HEK293 (cell line): Measurements from ENCODE around the gene TMEM145.
A peak's percentile ranks its signal among the peaks of the same experiment; 100 is the strongest.

Source experiments
- ATF2 ChIP-seq: fragments of 450-650 bp; formaldehyde crosslinking; IDR thresholded peaks from 2 replicates; pipeline ENCODE4 v1.5.1; 2016; ENCODE audit warnings: missing biosample characterization, missing genetic modification characterization, low read depth
- HIC1 ChIP-seq: fragments of 450-650 bp; formaldehyde crosslinking; IDR thresholded peaks from 2 replicates; pipeline ENCODE4 v1.5.1; 2016; ENCODE audit warnings: missing biosample characterization, missing genetic modification characterization
- KLF9 ChIP-seq: fragments of 450-650 bp; formaldehyde crosslinking; IDR thresholded peaks from 2 replicates; pipeline ENCODE4 v1.5.1; 2016; ENCODE audit warnings: missing biosample characterization, missing genetic modification characterization, low read depth
- PATZ1 ChIP-seq: fragments of 450-650 bp; formaldehyde crosslinking; IDR thresholded peaks from 2 replicates; pipeline ENCODE4 v1.5.1; 2016; ENCODE audit warnings: missing biosample characterization, missing genetic modification characterization
- ZBTB10 ChIP-seq: fragments of 450-650 bp; formaldehyde crosslinking; IDR thresholded peaks from 2 replicates; pipeline ENCODE4 v1.5.1; 2016; ENCODE audit warnings: missing biosample characterization, missing genetic modification characterization
- ZBTB20 ChIP-seq: fragments of 450-650 bp; formaldehyde crosslinking; IDR thresholded peaks from 2 replicates; pipeline ENCODE4 v1.5.1; 2016; ENCODE audit warnings: missing biosample characterization, missing genetic modification characterization
- ZBTB48 ChIP-seq: fragments of 450-650 bp; formaldehyde crosslinking; IDR thresholded peaks from 2 replicates; pipeline ENCODE4 v1.5.1; 2016; ENCODE audit warnings: missing biosample characterization, missing genetic modification characterization
- ZFHX2 ChIP-seq: fragments of 450-650 bp; formaldehyde crosslinking; conservative IDR thresholded peaks from 2 replicates; pipeline ENCODE4 v1.5.1; 2016; ENCODE audit warnings: missing biosample characterization, missing genetic modification characterization
- ZNF10 ChIP-seq: fragments of 450-650 bp; formaldehyde crosslinking; IDR thresholded peaks from 2 replicates; pipeline ENCODE4 v1.5.1; 2017; ENCODE audit warnings: missing biosample characterization, missing genetic modification characterization
- ZNF114 ChIP-seq: fragments of 450-650 bp; formaldehyde crosslinking; IDR thresholded peaks from 2 replicates; pipeline ENCODE4 v1.5.0; 2017; ENCODE audit warnings: missing biosample characterization, missing genetic modification characterization
- ZNF138 ChIP-seq: fragments of 450-650 bp; formaldehyde crosslinking; IDR thresholded peaks from 2 replicates; pipeline ENCODE4 v1.5.1; 2016; ENCODE audit warnings: missing biosample characterization, missing genetic modification characterization, borderline replicate concordance
- ZNF155 ChIP-seq: fragments of 450-650 bp; formaldehyde crosslinking; IDR thresholded peaks from 2 replicates; pipeline ENCODE4 v1.5.1; 2016; ENCODE audit warnings: missing biosample characterization, missing genetic modification characterization
- ZNF16 ChIP-seq: fragments of 450-650 bp; formaldehyde crosslinking; IDR thresholded peaks from 2 replicates; pipeline ENCODE4 v1.5.1; 2016; ENCODE audit warnings: low read depth, missing biosample characterization, missing genetic modification characterization
- ZNF169 ChIP-seq: fragments of 450-650 bp; formaldehyde crosslinking; IDR thresholded peaks from 2 replicates; pipeline ENCODE4 v1.5.1; 2016; ENCODE audit warnings: missing biosample characterization, missing genetic modification characterization
- ZNF18 ChIP-seq: fragments of 450-650 bp; formaldehyde crosslinking; IDR thresholded peaks from 2 replicates; pipeline ENCODE4 v1.5.1; 2016; ENCODE audit warnings: missing biosample characterization, missing genetic modification characterization
- ZNF239 ChIP-seq: fragments of 450-650 bp; formaldehyde crosslinking; IDR thresholded peaks from 2 replicates; pipeline ENCODE4 v1.5.1; 2016; ENCODE audit warnings: missing biosample characterization, missing genetic modification characterization
- ZNF391 ChIP-seq: fragments of 450-650 bp; formaldehyde crosslinking; IDR thresholded peaks from 2 replicates; pipeline ENCODE4 v1.5.1; 2016; ENCODE audit warnings: low read depth, missing biosample characterization, missing genetic modification characterization, borderline replicate concordance
- ZNF404 ChIP-seq: fragments of 450-650 bp; formaldehyde crosslinking; IDR thresholded peaks from 2 replicates; pipeline ENCODE4 v1.5.1; 2017; ENCODE audit warnings: missing biosample characterization, missing genetic modification characterization
- ZNF513 ChIP-seq: fragments of 450-650 bp; IDR thresholded peaks from 2 replicates; pipeline ENCODE4 v1.5.1; 2018; ENCODE audit warnings: missing biosample characterization, missing genetic modification characterization
- ZNF521 ChIP-seq: fragments of 450-650 bp; formaldehyde crosslinking; IDR thresholded peaks from 2 replicates; pipeline ENCODE4 v1.5.1; 2017; ENCODE audit warnings: missing biosample characterization, mild to moderate bottlenecking, missing genetic modification characterization
- ZNF555 ChIP-seq: fragments of 450-650 bp; formaldehyde crosslinking; conservative IDR thresholded peaks from 2 replicates; pipeline ENCODE4 v1.5.1; 2017; ENCODE audit warnings: missing biosample characterization, mild to moderate bottlenecking, missing genetic modification characterization, inconsistent platforms
- ZNF610 ChIP-seq: fragments of 450-650 bp; formaldehyde crosslinking; IDR thresholded peaks from 2 replicates; pipeline ENCODE4 v1.5.1; 2016; ENCODE audit warnings: missing biosample characterization, missing genetic modification characterization, borderline replicate concordance
- ZNF747 ChIP-seq: fragments of 450-650 bp; formaldehyde crosslinking; IDR thresholded peaks from 2 replicates; pipeline ENCODE4 v1.5.1; 2016; ENCODE audit warnings: missing biosample characterization, missing genetic modification characterization
- ZNF768 ChIP-seq: fragments of 450-650 bp; formaldehyde crosslinking; IDR thresholded peaks from 2 replicates; pipeline ENCODE4 v1.5.1; 2018; ENCODE audit warnings: missing biosample characterization, mild to moderate bottlenecking, missing genetic modification characterization
- ZNF785 ChIP-seq: fragments of 450-650 bp; formaldehyde crosslinking; IDR thresholded peaks from 2 replicates; pipeline ENCODE4 v1.5.1; 2016; ENCODE audit warnings: missing biosample characterization, missing genetic modification characterization

Gene TMEM145

GRCh38 chr19:42279902-42280814 lies 33.0 kb upstream of the TMEM145 start (continued):
- no peak for TF ChIP-seq ZNF155 (tag by site-specific recombination)
- TF ChIP-seq ZNF114 (tag by site-specific recombination) = no peak
- TF ChIP-seq ZNF18 = no peak; the same call in 1 of the 2 replicates
- no peak for TF ChIP-seq ZNF138 (tag by site-specific recombination)
- TF ChIP-seq ZNF404 (tag by site-specific recombination) = no peak
- no peak for TF ChIP-seq ZNF555 (tag by site-specific recombination)
- TF ChIP-seq ZNF610 (tag by site-specific recombination) = 0 out of 2 replicates have a peak, but pooled peaks have one; percentile 12
- TF ChIP-seq ZNF169 (tag by site-specific recombination) = no peak
- no peak for TF ChIP-seq ZNF747 (tag by site-specific recombination)
- no peak for TF ChIP-seq ZNF239 (tag by site-specific recombination)
- peak; percentile 88 for TF ChIP-seq ZNF391 (tag by site-specific recombination)
- no peak for TF ChIP-seq ATF2 (tag by site-specific recombination)
- TF ChIP-seq ZNF521 (tag by site-specific recombination) = no peak
- TF ChIP-seq ZNF10 = no peak
- peak; percentile 100 for TF ChIP-seq HIC1
- peak; percentile 95 for TF ChIP-seq ZBTB48 (tag by site-specific recombination)
- TF ChIP-seq ZNF768 = no peak
- TF ChIP-seq ZFHX2 (tag by site-specific recombination) = peak; percentile 97; the same call in 1 of the 2 replicates
- peak; percentile 100 for TF ChIP-seq PATZ1
- peak; percentile 77; the same call in 1 of the 2 replicates for TF ChIP-seq KLF9 (tag by site-specific recombination)
- TF ChIP-seq ZNF513 = no peak; the same call in 1 of the 2 replicates
- TF ChIP-seq ZBTB10 (tag by site-specific recombination) = peak; percentile 100
- no peak for TF ChIP-seq ZNF785 (tag by site-specific recombination)
- TF ChIP-seq ZBTB20 (tag by site-specific recombination) = peak; percentile 82
- TF ChIP-seq ZNF16 (tag by site-specific recombination) = no peak
